ENCODE data around the gene CLDN1.
"Not testable (repeated sequence)": the region's sequence is repeated elsewhere in the genome, so short reads cannot be mapped to it uniquely, and the experiment has no call there.

The CLDN1 gene

GRCh38 chr3:190286014-190286413 lies 36.2 kb downstream of the CLDN1 start:
- TF ChIP-seq CTCF (conservative IDR thresholded peaks at IDR 0.05; ENCODE audit: low read depth, low read length), result no peak
- no peak for DNase-seq (ENCODE audit: low read depth)
- H3K4me3 ChIP-seq (ENCODE audit: low read depth, low read length), result no peak overlapping the region

- H3K4me3 ChIP-seq (ENCODE audit: low read depth, low read length), result no peak overlapping the region
- DNase-seq (ENCODE audit: low read depth), result peak; percentile 81
- no peak for TF ChIP-seq CTCF (conservative IDR thresholded peaks at IDR 0.05; ENCODE audit: low read depth, low read length)
Observed at GRCh38 chr3:190281308-190282051, 40.8 kb downstream of the CLDN1 start.

GRCh38 chr3:190279690-190280089 lies 42.6 kb downstream of the CLDN1 start:
- no peak for TF ChIP-seq CTCF (conservative IDR thresholded peaks at IDR 0.05; ENCODE audit: low read depth, low read length)
- peak; percentile 24 for DNase-seq (ENCODE audit: low read depth)
- no peak overlapping the region for H3K4me3 ChIP-seq (ENCODE audit: low read depth, low read length)

- no peak for TF ChIP-seq CTCF (conservative IDR thresholded peaks at IDR 0.05; ENCODE audit: low read depth, low read length)
- H3K4me3 ChIP-seq (ENCODE audit: low read depth, low read length), result no peak overlapping the region
- DNase-seq (ENCODE audit: low read depth), result no peak
Observed at GRCh38 chr3:190272747-190273146, 49.5 kb downstream of the CLDN1 start.

- no peak for TF ChIP-seq CTCF (conservative IDR thresholded peaks at IDR 0.05; ENCODE audit: low read depth, low read length)
- H3K4me3 ChIP-seq (ENCODE audit: low read depth, low read length), result no peak overlapping the region
- no peak for DNase-seq (ENCODE audit: low read depth)
Observed at GRCh38 chr3:190269101-190269500, 53.1 kb downstream of the CLDN1 start.

GRCh38 chr3:190267464-190267863 lies 54.8 kb downstream of the CLDN1 start:
- DNase-seq (ENCODE audit: low read depth), result not testable (repeated sequence)

GRCh38 chr3:190266913-190267290 lies 55.3 kb downstream of the CLDN1 start:
- peak; percentile 40 for DNase-seq (ENCODE audit: low read depth)
- H3K4me3 ChIP-seq (ENCODE audit: low read depth, low read length), result no peak overlapping the region
- TF ChIP-seq CTCF (conservative IDR thresholded peaks at IDR 0.05; ENCODE audit: low read depth, low read length), result no peak

More at GRCh38 chr3:190267464-190267863, 54.8 kb downstream of the CLDN1 start:
- not testable (repeated sequence) for H3K4me3 ChIP-seq (ENCODE audit: low read depth, low read length)

Data from choroid plexus epithelial cell (primary cell).